ENCODE measurements around the gene DIS3L2.

GRCh38 chr2:231960810-231961348, 634 bp upstream of the DIS3L2 start:
- no peak for TF ChIP-seq CTCF (IDR thresholded peaks at IDR 0.05 in 8 of 11, conservative IDR thresholded peaks at IDR 0.05 in 3 of 11)
- no peak for TF ChIP-seq POLR2A (IDR thresholded peaks at IDR 0.05)
